Measurements from ENCODE around the gene RHBG. TPM values are rescaled to one million over a fixed set of nuclear protein-coding genes. Genes with fewer than 3 reads are reported as not detected.
"Not testable (repeated sequence)": the region's sequence is repeated elsewhere in the genome, so short reads cannot be mapped to it uniquely, and the experiment has no call there.

The RHBG gene
- total RNA-seq, 1 donor from 2014 or later, result 2.1 TPM

DNA sequence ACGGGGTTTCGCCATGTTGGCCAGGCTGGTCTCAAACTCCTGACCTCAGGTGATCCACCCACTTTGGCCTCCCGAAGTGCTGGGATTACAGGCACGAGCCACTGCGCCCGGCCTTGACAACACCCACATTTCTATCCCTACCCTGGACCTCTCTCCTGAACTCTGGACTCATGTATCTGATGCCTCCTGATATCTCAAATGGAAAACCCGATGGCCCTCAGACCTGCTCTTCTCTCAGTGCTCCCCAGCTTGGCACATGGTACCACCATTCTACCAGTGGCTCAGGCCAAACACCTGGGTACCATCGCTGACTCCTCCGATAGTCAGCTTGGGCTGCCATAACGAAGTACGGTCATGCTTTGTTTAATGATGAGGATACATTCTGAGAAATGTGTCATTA is 8.5 kb upstream of the RHBG start:
- no peak for DNase-seq

DNA sequence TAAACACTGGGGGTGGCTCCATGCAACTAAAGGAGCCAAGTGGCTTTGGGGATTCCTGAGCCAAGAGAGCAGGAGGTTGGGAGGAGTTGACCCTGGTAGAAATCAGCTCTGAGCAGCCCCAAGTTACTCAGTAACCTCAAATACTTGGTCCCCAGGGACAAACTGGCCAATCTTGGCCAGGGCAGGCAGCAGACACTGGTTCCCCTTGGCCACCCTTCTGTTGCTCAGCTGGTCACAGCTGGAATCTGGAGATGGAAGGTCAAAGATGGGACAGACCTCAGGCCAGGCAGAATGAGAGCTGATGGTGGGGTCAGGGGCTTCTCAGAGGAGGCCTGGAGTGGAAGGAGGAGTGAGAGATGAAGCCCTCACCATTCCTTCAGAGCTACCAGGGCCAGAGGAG is 3.3 kb upstream of the RHBG start:
- DNase-seq, result no peak

DNA sequence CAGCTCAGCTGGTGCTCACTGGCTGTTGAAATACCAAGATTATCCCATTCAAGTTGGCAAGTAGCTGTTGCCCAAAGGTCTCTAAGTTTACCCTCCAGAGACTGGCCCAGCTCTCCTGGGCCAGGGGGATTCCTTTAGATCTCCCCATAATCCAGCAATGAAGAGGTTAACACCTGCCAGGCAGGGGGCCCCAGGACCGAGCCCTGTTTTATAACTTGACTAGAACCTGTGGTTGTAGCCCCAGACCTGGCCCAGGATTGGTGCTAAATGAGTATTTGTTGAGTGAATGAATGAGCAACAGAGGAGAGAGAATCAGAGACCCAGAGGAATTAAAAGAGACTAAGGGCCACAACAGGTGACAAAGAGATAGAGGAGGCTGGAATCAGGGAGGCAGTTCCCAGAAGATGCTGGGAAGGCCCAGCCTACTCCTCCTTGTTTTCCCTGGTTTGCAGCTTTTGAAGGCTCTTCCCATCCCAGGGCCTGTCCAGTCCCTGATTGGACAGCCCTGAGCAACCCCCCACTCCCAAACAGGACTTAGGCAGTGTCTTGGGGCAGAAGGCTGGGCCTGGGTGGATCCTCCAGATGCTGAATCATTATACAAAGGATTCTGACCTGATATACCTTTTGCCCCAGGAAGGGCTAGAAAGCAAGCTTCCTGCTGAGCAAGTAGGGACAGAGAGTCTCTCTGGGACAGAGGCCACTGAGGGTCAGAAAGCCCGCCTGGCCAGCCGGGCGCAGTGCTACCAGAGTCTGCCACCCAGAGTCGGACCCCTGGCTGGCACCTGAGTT is 2.4 kb upstream of the RHBG start:
- DNase-seq, result no peak

DNA sequence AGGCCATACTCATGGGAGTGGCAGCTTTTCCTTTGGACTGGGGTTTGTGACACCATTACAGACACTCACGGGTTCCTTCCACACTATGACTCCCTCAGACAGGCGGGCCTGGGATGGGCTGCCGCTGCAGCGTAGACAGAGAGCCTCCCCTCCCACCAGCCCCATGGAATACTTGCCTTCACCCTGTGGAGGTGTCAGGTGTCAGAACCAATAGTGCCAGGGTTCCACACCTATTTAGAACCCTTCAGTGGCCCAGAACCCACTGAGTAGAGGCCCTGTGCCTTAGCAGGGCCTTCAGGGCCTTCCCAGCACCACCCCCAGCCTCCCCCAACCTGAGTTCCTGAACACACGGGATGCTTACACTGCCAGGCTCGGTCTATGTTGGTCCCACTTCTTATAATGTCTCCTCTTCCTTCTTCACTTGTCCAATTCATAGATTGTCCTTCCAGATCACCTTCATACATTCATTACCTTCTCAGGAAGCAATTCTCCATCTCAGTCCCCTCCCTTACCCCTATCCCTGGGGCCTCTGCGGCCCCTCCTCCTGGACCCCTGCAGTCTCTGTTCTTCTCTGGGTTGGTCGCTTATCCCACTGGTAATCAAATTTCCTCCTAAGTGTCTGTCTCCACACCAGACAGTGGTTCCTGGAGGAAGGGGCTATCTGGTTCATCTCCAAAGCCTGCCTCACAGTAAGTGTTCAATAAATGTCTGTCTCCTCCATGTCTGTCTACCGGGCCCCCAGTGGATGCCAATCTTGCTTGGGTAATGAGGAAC is 1.4 kb upstream of the RHBG start:
- no peak for DNase-seq

DNA sequence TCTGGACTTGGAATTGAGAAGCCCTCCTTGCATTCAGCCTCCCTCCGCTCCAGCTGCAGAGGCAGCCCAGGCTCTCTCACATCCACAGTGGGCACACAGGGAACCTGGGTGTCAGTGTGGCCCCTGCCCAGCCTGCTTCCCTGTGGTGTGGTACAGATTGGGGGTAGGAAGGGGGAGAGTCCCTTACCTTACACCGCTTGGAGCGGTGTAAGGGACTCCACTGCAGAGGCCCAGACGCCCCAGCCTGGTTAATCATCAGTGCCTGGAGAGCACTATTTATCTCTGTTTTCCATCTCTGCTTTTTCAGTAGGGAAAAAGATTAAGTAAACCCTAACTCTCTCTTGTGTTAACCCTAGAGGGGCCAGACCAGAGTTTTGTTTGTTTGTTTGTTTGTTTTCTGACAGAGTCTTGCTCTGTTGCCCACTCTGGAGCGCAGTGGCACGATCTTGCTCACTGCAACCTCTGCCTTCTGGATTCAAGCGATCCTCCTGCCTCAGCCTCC is 803 bp upstream of the RHBG start:
- no peak for DNase-seq

DNA sequence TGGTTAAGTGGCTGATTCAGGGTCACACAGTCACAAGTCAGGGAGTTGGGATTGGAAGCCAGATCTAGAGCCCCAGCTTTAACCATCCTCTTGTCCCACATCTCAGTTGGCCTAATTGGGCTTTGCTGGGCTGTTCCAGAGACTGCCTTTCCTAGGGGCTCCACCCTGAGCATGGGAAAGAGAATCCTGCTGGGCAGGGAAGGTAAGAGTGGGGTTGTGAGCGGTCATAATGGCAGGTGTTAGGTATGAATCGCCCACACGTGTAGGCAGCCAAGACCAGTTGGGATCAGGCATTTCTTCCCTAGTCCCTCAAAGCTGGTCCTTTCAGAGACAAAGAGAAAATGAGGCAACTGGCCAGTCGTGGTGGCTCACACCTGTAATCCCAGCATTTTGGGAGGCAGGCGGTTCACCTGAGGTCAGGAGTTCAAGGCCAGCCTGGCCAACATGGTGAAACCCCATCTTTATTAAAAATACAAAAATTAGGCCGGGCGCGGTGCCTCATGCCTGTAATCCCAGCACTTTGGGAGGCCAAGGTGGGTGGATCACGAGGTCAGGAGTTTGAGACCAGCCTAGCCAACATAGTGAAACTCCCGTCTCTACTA is 775 bp downstream of the RHBG start:
- DNase-seq, result not testable (repeated sequence)

DNA sequence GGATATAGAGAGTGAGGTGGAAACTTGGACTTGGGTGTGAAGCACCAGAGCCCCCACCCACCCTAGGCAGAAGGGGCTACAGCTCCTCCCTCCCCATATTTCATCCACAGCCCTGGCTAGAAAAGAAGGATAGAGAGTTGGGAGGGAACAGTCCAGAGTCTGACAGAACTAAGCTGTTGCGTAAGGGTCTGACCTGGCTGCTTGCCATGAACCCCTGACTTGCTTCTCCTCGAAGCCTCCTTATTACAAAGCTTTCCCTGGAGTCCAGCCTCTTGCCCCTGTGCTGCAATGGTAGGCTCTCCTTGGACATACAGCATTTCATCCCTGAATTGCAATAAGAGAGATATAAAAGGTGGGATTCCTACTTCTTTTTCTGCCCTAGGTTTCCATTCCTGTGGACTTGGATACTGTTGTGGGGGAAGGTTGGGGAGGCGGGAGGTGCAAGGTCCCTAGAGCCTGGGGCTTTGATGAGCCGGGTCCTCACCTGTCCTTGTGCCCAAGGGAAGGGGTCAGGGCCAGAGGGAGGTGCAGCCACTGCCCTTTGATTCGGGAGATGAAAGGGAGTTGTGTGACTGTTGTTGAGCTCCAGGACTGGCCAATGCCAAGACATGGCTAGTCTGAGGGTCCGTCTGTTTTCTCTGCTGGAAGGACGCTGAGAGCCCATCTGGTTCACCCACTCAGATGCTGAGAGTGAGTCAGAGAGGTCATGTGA is 2.7 kb downstream of the RHBG start:
- no peak for DNase-seq

DNA sequence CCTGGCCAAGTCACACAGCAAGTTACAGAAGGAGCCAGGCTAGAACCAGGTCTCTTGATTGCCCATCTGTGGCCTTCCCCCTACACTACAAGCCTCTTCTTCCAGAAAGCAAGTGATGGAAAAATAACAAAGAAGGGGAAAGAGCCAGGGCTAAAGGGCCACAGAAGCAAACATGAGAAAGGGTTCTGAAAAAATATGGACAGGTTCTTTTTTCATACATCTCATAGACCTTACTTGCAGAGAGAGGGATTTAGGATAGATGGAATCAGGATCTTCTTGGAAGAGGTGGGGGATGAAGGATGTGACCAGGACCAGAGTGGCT is 3.2 kb downstream of the RHBG start:
- no peak for DNase-seq

DNA sequence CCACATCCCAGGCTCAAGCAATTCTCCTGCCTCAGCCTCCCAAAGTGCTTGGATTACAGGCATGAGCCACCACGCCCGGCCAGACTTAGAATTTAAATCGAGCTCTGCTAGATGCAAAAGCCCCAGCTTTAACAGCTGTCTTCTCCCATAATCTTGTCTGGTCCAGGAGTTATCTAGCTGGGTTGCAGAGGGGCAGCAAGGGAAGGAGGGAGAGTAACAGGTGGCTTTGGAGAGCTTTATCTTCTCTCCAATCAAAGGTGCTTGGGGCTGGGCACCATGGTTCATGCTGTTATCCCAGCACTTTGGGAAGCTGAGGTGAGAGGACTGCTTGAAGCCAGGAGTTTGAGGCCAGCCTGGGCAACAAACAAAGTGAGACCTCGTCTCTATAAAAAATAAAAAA is 3.9 kb downstream of the RHBG start:
- DNase-seq, result no peak

DNA sequence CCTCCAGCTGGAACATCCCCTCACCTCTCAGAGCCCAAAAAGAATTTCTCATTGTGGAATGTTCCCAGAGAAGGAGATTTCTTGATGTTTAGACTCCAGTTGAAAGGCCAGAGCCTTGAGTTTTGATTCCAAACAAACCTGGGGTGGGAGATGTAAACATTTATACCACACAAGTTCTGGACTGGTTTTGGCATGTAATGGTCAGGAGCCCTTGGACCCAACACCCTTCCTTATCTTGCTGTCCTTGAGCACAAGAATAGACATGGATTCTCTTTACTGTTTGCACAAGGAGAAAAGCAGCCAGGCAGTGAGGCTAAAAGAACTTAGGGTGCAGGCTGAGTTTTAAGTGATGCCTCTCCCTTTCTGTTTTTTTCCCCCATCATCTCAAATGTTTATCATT is 4.5 kb downstream of the RHBG start:
- DNase-seq, result no peak

DNA sequence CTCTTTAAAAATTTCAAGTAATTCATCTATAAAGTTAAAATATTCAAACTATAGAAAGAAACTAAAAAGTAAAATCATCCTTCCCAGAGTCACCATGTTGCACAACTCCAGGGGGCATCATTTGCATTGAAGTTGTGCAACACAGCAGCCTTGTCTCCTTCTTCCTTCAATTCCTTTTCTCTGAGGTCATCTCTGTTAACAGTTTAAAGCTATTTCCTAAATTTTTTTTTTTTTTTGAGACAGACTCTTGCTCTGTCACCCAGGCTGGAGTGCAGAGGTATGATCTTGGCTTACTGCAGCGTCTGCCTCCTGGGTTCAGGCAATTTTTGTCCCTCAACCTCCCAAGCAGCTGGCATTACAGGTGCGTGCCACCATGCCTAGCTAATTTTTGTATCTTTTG is 7.1 kb downstream of the RHBG start:
- DNase-seq, result no peak

DNA sequence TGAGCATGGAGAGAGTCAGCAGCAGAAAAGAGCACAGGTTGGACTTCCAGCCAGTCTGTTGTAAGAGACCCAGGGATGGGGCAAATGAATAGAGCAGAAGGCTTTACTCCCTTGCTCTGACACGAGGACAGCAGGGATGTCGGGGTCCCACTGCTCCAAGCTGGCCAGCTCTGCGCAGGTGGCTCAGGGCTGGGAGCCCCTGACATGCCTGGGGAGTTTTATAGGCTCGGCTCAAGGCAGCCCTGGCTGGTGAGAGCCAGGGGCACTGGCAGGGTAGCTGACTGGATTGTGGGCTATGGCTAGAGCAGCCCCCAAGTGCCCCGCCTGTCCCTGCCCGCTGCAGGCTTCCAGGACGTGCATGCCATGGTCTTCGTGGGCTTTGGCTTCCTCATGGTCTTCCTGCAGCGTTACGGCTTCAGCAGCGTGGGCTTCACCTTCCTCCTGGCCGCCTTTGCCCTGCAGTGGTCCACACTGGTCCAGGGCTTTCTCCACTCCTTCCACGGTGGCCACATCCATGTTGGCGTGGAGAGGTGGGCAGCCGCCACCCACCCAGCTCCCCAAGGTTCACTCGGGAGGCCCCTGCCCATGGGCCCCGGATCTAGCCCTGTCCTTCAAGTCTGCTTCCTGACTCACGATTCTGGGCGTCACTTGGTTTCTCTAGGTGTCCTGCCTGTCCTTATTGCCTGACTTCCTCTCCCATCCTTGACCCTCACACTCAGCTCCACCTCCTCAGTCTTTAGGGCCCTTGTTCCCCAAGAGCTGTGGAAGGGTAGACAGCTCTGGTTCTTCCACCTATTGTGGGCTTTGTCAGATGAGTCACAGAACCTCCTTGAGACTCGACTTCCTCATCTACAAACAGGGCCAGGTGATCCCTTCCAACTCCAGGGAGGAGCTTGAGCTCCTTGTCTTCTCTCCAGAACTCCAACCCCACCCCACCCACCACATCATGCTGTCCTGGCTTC is 8.2 kb downstream of the RHBG start:
- no peak for DNase-seq

DNA sequence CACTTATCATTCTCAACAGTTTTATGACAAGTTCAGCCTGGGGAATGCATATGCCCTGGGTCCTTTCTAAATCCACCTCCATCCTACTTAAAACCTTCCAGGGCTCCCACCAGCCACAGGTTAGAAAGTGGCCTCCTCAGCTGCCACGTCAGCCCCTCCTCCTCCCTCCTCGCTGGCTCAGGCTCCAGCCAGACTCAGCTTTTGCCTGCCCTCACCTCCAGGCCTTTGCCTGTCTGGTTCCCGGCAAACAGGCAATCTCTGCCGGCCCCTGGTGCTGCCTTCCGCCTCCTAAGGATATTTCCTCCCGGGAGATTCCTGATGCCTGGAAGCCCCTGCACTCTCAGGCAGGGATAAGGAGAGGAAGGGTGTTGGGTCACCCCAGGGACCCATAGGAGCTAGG is 9.5 kb downstream of the RHBG start:
- no peak for DNase-seq

DNA sequence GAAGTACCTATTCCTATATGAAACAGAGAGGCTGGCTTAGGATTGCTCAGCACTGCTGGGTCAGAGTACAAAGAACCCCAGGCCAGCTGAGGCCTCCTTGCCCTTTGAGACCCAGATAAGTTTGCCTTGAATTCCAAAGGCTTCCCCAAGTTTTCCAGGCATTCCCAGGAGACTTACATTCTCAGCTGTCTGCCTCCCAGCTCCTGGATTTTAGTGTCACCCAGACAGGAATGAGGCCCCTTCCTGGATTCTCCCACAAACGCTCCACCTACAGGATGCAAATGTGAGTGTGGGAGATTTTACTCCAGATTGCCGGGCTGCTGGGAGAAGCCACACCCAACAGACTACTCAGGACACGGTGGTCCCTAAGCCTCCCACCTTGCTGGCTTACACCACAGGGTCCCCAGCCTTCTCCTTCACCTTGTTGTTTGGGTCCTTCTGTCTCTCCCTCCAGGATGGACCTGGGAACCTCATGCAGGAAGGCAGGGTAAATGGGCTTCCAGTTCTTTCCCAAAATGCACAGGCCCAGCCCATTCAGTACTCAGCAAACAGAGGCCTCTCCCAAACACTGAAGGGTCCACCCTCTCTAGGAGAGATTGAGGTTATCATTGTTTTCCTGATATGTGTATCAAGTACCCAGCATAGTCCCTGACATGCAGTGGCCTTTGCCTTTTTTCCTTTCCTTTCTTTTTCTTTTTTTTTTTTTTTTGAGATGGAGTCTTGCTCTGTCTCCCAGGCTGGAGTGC is 10.6 kb downstream of the RHBG start:
- no peak for DNase-seq

DNA sequence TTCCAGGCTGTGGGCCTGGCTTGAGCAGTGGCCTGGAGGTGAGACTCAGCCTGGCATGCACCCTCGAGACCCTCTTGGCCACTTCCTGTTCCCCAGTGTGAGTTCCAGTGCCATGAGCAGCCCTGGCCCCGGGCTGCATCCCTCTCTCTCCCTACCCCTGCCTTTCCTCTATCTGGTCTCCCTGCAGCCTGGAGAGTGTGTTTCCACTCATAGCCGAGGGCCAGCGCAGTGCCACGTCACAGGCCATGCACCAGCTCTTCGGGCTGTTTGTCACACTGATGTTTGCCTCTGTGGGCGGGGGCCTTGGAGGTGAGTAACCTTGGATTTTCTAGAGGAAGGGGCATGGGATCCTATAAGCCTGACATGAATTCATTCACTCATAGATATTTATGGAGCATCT is 13.6 kb downstream of the RHBG start:
- no peak for DNase-seq

DNA sequence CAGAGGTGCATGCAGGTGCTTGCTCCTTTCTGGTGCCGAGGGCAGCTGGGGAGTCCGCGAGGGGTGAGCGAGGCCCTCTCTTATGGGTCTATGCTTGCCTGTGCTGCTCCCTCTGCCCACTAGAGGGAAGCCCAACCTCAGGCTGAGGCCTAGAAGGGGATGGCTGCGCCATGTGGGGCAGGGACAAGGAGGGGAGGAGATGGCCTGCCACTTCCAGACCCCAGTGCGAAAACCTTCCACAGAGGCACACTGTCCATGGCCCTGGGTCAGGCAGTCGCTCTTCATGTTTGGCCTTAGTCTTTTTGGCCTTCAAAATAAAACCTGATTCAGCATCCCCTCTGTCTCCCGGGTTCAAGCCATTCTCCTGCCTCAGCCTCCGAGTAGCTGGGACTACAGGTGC is 14.0 kb downstream of the RHBG start:
- DNase-seq, result no peak

DNA sequence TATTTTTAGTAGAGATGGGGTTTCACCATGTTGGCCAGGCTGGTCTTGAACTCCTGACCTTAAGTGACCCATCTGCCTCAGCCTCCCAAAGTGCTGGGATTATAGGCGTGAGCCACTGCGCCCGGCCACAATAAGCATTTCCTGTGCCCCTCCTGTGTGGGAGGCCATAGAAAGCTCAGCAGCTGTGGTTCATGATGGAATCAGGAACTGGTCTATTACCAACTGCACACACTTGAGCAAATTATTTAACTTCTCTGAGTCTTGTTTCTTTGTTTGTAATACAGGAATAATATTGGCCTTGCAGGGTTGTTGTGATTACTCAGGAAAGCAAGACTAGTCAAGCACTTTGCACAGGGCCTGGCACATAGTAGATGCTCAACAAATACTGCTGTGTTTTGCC is 15.0 kb downstream of the RHBG start:
- no peak for DNase-seq

DNA sequence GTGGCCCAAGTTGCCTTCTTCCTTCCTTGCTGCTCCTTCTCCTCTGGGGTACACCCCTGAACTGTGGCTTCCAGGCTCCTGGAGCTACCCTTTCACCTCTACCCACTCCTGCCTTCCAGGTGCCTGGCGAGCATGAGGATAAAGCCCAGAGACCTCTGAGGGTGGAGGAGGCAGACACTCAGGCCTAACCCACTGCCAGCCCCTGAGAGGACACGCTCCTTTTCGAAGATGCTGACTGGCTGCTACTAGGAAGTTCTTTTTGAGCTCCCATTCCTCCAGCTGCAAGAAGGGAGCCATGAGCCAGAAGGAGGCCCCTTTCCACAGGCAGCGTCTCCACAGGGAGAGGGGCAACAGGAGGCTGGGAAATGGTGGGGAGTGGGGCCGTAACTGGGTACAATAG is 15.6 kb downstream of the RHBG start:
- DNase-seq, result no peak

DNA sequence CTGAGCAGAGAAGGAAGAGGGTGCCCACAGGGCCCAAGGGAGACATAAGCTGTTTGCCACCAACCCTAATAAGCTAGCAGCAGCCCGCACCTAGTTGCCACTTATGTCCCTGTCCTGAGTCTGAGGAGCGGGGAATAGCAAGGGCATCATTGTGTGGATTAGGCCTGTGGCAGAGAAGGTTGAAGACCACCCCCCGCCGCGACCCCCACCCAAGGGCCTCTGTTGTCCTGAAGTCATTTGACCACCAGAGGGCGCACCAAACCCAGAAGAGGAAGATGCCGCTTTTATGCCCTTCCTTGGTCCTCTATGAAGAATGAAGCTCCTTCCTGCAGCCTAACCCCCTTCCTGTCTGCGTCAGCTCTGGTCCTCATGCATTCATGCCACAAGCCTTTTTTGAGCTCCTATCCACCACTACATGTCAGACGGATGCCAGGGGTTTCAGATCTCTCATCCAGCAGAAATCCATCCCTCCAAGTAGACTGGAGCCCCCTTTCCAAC is 16.6 kb downstream of the RHBG start:
- DNase-seq, result peak; percentile 3

DNA sequence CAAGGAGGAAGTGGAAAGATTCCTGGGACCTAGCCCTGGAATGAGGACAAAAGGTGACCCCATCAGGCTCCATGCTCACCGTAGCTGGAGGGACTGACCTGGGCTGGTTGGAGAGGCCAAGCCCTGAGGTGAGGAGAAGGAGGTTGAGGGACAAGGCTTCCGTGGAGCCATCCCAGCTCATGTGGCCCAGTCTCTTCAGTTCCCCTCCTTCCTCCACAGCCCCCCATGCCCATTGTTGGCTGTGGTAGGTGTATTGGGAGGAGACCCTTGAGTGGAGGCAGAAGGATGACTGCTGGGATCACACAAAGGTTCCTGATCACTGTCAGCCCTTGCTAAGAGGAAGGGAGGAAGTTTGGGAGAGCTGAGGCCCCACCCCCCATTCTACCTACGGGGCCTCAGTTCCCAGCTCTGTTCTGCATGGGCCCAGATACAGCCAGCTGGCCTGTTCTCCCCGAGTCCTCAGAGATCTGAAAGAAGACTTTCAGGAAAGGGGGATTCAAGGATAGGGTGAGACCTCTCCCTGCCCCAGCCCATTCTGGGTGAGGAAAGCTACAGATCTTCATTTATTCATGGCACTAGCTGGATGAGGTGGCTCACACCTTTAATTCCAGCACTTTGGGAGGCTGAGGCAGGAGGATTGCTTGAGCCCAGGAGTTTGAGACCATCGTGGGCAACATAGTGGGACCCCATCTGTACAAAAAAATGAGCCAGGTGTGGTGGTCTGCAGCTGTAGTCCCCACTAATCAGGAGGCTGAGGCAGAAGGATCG is 17.3 kb downstream of the RHBG start:
- DNase-seq, result no peak

All from skin of body (tissue), 2 donors.